ENCODE measurements around the gene ATL2.

GRCh38 chr2:38294597-38294996, 82.5 kb downstream of the ATL2 start:
- TF ChIP-seq SPI1 (IDR thresholded peaks at IDR 0.05; ENCODE audit: low read depth, low read length): no peak
- TF ChIP-seq POLR2AphosphoS5 (IDR thresholded peaks at IDR 0.05; ENCODE audit: low read depth, low read length): no peak
- no peak for TF ChIP-seq POLR2A (IDR thresholded peaks at IDR 0.05; ENCODE audit: low read depth, low read length)

Measured in GM12891 (cell line).